ENCODE data around the gene BTBD3. TPM values are rescaled to one million over a fixed set of nuclear protein-coding genes. Genes with fewer than 3 reads are reported as not detected.
A peak's percentile ranks its signal among the peaks of the same experiment; 100 is the strongest.

Gene BTBD3
- total RNA-seq, 1 donor from 2014 or later: 52.2 TPM

- no peaks in the 10 kb centered on the region for H3K27me3 ChIP-seq (ENCODE audit: control insufficient read depth in 3 of 3, insufficient read depth in 3 of 3, low read length in 3 of 3)
- H3K9me3 ChIP-seq (ENCODE audit: control insufficient read depth in 3 of 3, low read length in 3 of 3): no peaks in the 10 kb centered on the region
- H3K4me1 ChIP-seq (ENCODE audit: control insufficient read depth in 3 of 3, insufficient read depth in 3 of 3, low read length in 3 of 3): peaks cover 19 to 30% (median 23%) of the 10 kb centered on the region in 3 donors
- H3K27ac ChIP-seq (ENCODE audit: low read depth, low read length): peak overlapping the region; percentile 83
- peak overlapping the region; percentile 79 to 80 (median 79) for H3K9ac ChIP-seq (ENCODE audit: low read depth in 1 of 3, low read length in 3 of 3)
- peak overlapping the region; percentile 71 to 90 (median 74) for H3K4me3 ChIP-seq (ENCODE audit: low read length in 3 of 3)
- no peaks in the 10 kb centered on the region for H3K36me3 ChIP-seq (ENCODE audit: control insufficient read depth in 3 of 3, insufficient read depth in 3 of 3, low read length in 3 of 3)
Observed at GRCh38 chr20:11891776-11892545, 25.7 kb upstream of the BTBD3 start.

- Histone ChIP-seq H3K4me3 (ENCODE audit: low read length in 3 of 3) (no peak overlapping the region), H3K27ac (ENCODE audit: low read depth, low read length) (no peak overlapping the region), H3K9me3 (ENCODE audit: control insufficient read depth in 3 of 3, low read length in 3 of 3) (no peaks in the 10 kb centered on the region), H3K27me3 (ENCODE audit: control insufficient read depth in 3 of 3, insufficient read depth in 3 of 3, low read length in 3 of 3) (no peaks in the 10 kb centered on the region), H3K4me1 (ENCODE audit: control insufficient read depth in 3 of 3, insufficient read depth in 3 of 3, low read length in 3 of 3) (peaks cover 19 to 32% (median 23%) of the 10 kb centered on the region in 3 donors), H3K36me3 (ENCODE audit: control insufficient read depth in 3 of 3, insufficient read depth in 3 of 3, low read length in 3 of 3) (no peaks in the 10 kb centered on the region), H3K9ac (ENCODE audit: low read depth in 1 of 3, low read length in 3 of 3) (no peak overlapping the region)
Observed at GRCh38 chr20:11894062-11894461, 23.6 kb upstream of the BTBD3 start.

DNA sequence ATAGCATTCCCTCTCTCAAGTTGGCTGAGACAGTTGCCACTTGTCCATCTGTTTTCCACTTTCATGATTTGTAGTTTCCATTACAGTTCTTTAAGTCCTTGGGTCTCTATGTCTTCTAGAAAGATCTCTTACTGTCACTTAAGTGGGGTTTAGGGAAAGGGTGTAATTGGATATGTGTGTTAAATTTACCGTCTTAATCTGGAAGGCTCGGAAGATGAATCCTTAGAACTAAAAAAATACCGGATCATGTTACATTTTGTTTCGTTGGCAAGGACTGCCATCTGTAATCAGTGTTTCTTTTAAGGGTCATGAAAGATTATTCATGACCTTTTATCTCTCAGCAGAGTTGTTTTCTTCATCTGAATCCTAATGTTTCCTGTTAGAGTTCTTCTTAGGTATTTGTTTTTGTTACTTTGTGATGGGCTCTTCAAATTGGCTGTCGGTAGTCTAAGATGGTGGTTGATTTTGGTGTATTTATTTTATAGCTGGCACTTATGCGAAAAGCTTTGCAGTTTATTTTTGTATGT is 21.8 kb upstream of the BTBD3 start:
- H3K4me3 ChIP-seq (ENCODE audit: low read length in 3 of 3): peak overlapping the region; percentile 36 to 61 (median 52)
- peaks cover 0 to 4% (median 0%) of the 10 kb centered on the region in 3 donors for H3K36me3 ChIP-seq (ENCODE audit: control insufficient read depth in 3 of 3, insufficient read depth in 3 of 3, low read length in 3 of 3)
- H3K27ac ChIP-seq (ENCODE audit: low read depth, low read length): peak overlapping the region; percentile 70
- H3K4me1 ChIP-seq (ENCODE audit: control insufficient read depth in 3 of 3, insufficient read depth in 3 of 3, low read length in 3 of 3): peaks cover 17 to 26% (median 17%) of the 10 kb centered on the region in 3 donors
- H3K27me3 ChIP-seq (ENCODE audit: control insufficient read depth in 3 of 3, insufficient read depth in 3 of 3, low read length in 3 of 3): no peaks in the 10 kb centered on the region
- H3K9me3 ChIP-seq (ENCODE audit: control insufficient read depth in 3 of 3, low read length in 3 of 3): no peaks in the 10 kb centered on the region
- peak overlapping the region in 1 of 3 donors; percentile 35 for H3K9ac ChIP-seq (ENCODE audit: low read depth in 1 of 3, low read length in 3 of 3)

GRCh38 chr20:11901127-11901526 is 16.6 kb upstream of the BTBD3 start:
- no peak overlapping the region for H3K4me3 ChIP-seq (ENCODE audit: low read length in 3 of 3)
- no peak overlapping the region for H3K9ac ChIP-seq (ENCODE audit: low read depth in 1 of 3, low read length in 3 of 3)
- H3K27ac ChIP-seq (ENCODE audit: low read depth, low read length): no peak overlapping the region
- H3K4me1 ChIP-seq (ENCODE audit: control insufficient read depth in 3 of 3, insufficient read depth in 3 of 3, low read length in 3 of 3): peaks cover 0 to 11% (median 3%) of the 10 kb centered on the region in 3 donors
- H3K27me3 ChIP-seq (ENCODE audit: control insufficient read depth in 3 of 3, insufficient read depth in 3 of 3, low read length in 3 of 3): no peaks in the 10 kb centered on the region
- H3K36me3 ChIP-seq (ENCODE audit: control insufficient read depth in 3 of 3, insufficient read depth in 3 of 3, low read length in 3 of 3): peaks cover 0 to 4% (median 0%) of the 10 kb centered on the region in 3 donors
- no peaks in the 10 kb centered on the region for H3K9me3 ChIP-seq (ENCODE audit: control insufficient read depth in 3 of 3, low read length in 3 of 3)

GRCh38 chr20:11902285-11902697 is 15.4 kb upstream of the BTBD3 start:
- no peaks in the 10 kb centered on the region for H3K9me3 ChIP-seq (ENCODE audit: control insufficient read depth in 3 of 3, low read length in 3 of 3)
- H3K36me3 ChIP-seq (ENCODE audit: control insufficient read depth in 3 of 3, insufficient read depth in 3 of 3, low read length in 3 of 3): peaks cover 0 to 4% (median 0%) of the 10 kb centered on the region in 3 donors

DNA sequence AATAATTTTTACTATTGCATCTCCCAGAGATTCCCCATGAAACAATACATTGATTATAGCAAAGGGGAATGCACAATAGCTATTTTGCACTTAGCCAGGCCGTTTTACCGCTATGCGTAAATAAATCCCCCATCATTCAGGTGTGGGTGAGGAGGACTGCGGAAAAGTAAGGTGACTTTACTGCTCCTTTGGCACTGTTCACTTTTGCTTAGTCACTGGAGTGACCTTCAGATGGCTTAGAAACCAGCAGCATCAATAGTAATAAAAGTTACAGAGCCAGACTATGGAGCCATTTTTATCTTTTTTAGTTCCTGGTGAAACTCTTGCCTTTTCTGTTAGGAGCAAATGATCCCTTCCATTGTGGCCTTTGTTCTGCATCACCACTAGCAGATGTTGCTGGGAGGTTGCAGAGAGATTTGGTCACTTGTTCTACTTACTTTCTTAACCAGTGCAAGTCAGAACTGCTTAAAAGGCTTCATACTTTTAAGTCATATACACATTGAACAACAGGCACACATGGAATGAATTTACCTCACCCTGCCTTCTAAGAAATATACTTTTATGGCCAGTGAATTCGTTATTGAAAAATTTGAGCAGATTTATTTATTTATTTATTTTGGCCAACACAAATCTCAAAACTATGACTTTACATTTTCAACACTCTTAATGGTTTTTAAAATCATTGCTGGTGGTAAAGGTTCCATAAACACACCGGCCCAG is 12.1 kb upstream of the BTBD3 start:
- Histone ChIP-seq H3K36me3 (ENCODE audit: control insufficient read depth in 3 of 3, insufficient read depth in 3 of 3, low read length in 3 of 3) (no peaks in the 10 kb centered on the region), H3K4me1 (ENCODE audit: control insufficient read depth in 3 of 3, insufficient read depth in 3 of 3, low read length in 3 of 3) (peaks cover 3 to 17% (median 3%) of the 10 kb centered on the region in 3 donors), H3K9me3 (ENCODE audit: control insufficient read depth in 3 of 3, low read length in 3 of 3) (no peaks in the 10 kb centered on the region), H3K4me3 (ENCODE audit: low read length in 3 of 3) (no peak overlapping the region), H3K27me3 (ENCODE audit: control insufficient read depth in 3 of 3, insufficient read depth in 3 of 3, low read length in 3 of 3) (no peaks in the 10 kb centered on the region), H3K9ac (ENCODE audit: low read depth in 1 of 3, low read length in 3 of 3) (no peak overlapping the region), H3K27ac (ENCODE audit: low read depth, low read length) (no peak overlapping the region)

More at GRCh38 chr20:11902285-11902697, 15.4 kb upstream of the BTBD3 start:
- H3K4me1 ChIP-seq (ENCODE audit: control insufficient read depth in 3 of 3, insufficient read depth in 3 of 3, low read length in 3 of 3): peaks cover 2 to 15% (median 3%) of the 10 kb centered on the region in 3 donors
- H3K27ac ChIP-seq (ENCODE audit: low read depth, low read length): no peak overlapping the region
- H3K27me3 ChIP-seq (ENCODE audit: control insufficient read depth in 3 of 3, insufficient read depth in 3 of 3, low read length in 3 of 3): no peaks in the 10 kb centered on the region
- H3K9ac ChIP-seq (ENCODE audit: low read depth in 1 of 3, low read length in 3 of 3): no peak overlapping the region
- H3K4me3 ChIP-seq (ENCODE audit: low read length in 3 of 3): no peak overlapping the region

- H3K9me3 ChIP-seq (ENCODE audit: control insufficient read depth in 3 of 3, low read length in 3 of 3): no peaks in the 10 kb centered on the region
- H3K4me1 ChIP-seq (ENCODE audit: control insufficient read depth in 3 of 3, insufficient read depth in 3 of 3, low read length in 3 of 3): peaks cover 3 to 17% (median 4%) of the 10 kb centered on the region in 3 donors
- H3K36me3 ChIP-seq (ENCODE audit: control insufficient read depth in 3 of 3, insufficient read depth in 3 of 3, low read length in 3 of 3): no peaks in the 10 kb centered on the region
- H3K9ac ChIP-seq (ENCODE audit: low read depth in 1 of 3, low read length in 3 of 3): no peak overlapping the region
- H3K27me3 ChIP-seq (ENCODE audit: control insufficient read depth in 3 of 3, insufficient read depth in 3 of 3, low read length in 3 of 3): no peaks in the 10 kb centered on the region
- no peak overlapping the region for H3K27ac ChIP-seq (ENCODE audit: low read depth, low read length)
- H3K4me3 ChIP-seq (ENCODE audit: low read length in 3 of 3): no peak overlapping the region
Observed at GRCh38 chr20:11906626-11907480, 10.8 kb upstream of the BTBD3 start.

DNA sequence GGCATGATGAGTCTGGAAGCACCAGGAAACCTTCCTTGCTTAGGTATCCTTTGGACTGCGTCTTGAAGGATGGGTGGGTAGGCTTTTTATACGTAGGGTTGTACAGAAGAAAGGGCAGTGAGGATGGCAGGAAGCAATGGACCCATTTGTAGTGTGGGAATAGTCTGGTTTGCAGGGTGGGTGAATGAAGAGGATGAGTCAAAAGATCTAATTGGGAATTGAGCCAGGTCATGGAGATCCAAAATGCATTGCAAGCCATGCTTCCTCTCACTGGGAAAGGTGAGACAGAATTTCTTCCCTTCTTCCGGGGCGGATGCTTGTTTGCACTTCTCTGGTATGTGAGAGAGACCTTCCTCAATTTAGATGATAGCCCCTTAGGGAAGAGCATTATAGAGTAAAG is 10.1 kb upstream of the BTBD3 start:
- H3K9me3 ChIP-seq (ENCODE audit: control insufficient read depth in 3 of 3, low read length in 3 of 3): no peaks in the 10 kb centered on the region
- no peaks in the 10 kb centered on the region for H3K27me3 ChIP-seq (ENCODE audit: control insufficient read depth in 3 of 3, insufficient read depth in 3 of 3, low read length in 3 of 3)
- no peak overlapping the region for H3K27ac ChIP-seq (ENCODE audit: low read depth, low read length)
- H3K9ac ChIP-seq (ENCODE audit: low read depth in 1 of 3, low read length in 3 of 3): no peak overlapping the region
- H3K4me1 ChIP-seq (ENCODE audit: control insufficient read depth in 3 of 3, insufficient read depth in 3 of 3, low read length in 3 of 3): peaks cover 3 to 17% (median 5%) of the 10 kb centered on the region in 3 donors
- no peaks in the 10 kb centered on the region for H3K36me3 ChIP-seq (ENCODE audit: control insufficient read depth in 3 of 3, insufficient read depth in 3 of 3, low read length in 3 of 3)
- no peak overlapping the region for H3K4me3 ChIP-seq (ENCODE audit: low read length in 3 of 3)

DNA sequence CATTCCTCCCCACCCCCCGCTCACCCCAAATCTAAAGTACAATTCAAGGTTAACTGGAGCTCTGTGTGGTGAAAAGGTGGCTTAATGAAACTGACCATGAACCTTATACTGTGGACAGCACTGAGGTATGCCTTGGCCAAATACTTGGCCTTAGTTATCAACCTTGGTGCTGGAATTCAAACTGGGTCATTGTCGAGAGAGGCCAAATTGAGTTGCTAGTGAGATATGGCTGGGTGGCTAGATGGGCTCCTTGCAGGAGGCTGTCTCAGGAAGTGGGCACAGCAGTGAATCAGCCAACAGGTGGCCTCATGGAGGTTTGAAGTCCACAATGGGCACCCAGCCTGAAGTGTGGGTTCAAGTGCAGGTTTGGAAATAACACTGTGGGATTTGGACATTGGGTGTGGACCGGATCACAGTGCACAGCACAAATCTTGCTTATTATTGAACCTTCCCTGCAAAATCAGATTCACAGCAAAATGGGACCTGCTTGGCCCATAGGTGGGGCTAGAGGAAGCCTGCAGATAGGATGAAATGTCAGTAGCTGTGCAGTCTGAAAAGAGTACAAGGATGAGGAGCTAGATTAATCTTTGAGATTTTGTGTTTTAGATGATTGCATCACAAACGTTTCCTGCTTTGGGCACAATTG is 5.6 kb upstream of the BTBD3 start:
- no peaks in the 10 kb centered on the region for H3K36me3 ChIP-seq (ENCODE audit: control insufficient read depth in 3 of 3, insufficient read depth in 3 of 3, low read length in 3 of 3)
- no peak overlapping the region for H3K27ac ChIP-seq (ENCODE audit: low read depth, low read length)
- H3K4me3 ChIP-seq (ENCODE audit: low read length in 3 of 3): no peak overlapping the region
- no peak overlapping the region for H3K9ac ChIP-seq (ENCODE audit: low read depth in 1 of 3, low read length in 3 of 3)
- H3K4me1 ChIP-seq (ENCODE audit: control insufficient read depth in 3 of 3, insufficient read depth in 3 of 3, low read length in 3 of 3): peaks cover 0 to 9% (median 5%) of the 10 kb centered on the region in 3 donors
- no peaks in the 10 kb centered on the region for H3K27me3 ChIP-seq (ENCODE audit: control insufficient read depth in 3 of 3, insufficient read depth in 3 of 3, low read length in 3 of 3)
- no peaks in the 10 kb centered on the region for H3K9me3 ChIP-seq (ENCODE audit: control insufficient read depth in 3 of 3, low read length in 3 of 3)

Measured in skeletal muscle tissue (tissue), 4 donors.